BLaER1 (cell line): ENCODE results near the gene TRPM7.

Source experiments
- H3K27ac ChIP-seq: shearing (Covaris generic); formaldehyde crosslinking; 2 replicates; pipeline ENCODE4 v1.8.1; 2022
- H3K27me3 ChIP-seq: shearing (Covaris generic); formaldehyde crosslinking; 2 replicates; pipeline ENCODE4 v1.8.1; 2022
- H3K36me3 ChIP-seq: shearing (Covaris generic); formaldehyde crosslinking; 2 replicates; pipeline ENCODE4 v1.8.1; 2022
- H3K4me1 ChIP-seq: shearing (Covaris generic); formaldehyde crosslinking; 2 replicates; pipeline ENCODE4 v1.8.1; 2022
- H3K4me2 ChIP-seq: shearing (Covaris generic); formaldehyde crosslinking; 2 replicates; pipeline ENCODE4 v1.8.1; 2022
- H3K4me3 ChIP-seq: shearing (Covaris generic); formaldehyde crosslinking; 2 replicates; pipeline ENCODE4 v1.8.1; 2022
- H3K9ac ChIP-seq: shearing (Covaris generic); formaldehyde crosslinking; 2 replicates; pipeline ENCODE4 v1.8.1; 2022
- H3K9me3 ChIP-seq: shearing (Covaris generic); formaldehyde crosslinking; 2 replicates; pipeline ENCODE4 v1.8.1; 2022
- H4K20me1 ChIP-seq: shearing (Covaris generic); formaldehyde crosslinking; 2 replicates; pipeline ENCODE4 v1.8.1; 2022
- Cebpa-rat ChIP-seq: shearing (Covaris generic); IDR thresholded peaks from 2 replicates; pipeline ENCODE4 v1.8.1; 2022

The TRPM7 gene

DNA sequence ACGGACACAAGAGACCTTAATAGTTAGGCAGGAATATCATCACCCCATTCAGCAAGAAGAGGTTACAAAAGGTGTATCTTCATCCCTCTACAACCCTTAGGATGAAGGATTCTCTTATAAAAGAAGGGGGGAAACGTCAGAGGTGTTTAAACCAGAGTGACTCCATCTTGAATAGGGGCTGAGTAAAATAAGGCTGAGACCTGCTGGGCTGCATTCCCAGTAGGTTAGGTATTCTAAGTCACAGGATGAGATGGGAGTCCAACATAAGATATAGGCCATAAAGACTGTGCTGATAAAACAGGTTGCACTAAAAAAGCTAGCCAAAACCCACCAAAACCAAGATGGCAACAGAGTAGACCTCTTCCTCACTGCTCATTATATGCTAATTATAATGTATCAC, 16.5 kb downstream of the TRPM7 start:
- no peaks in the 10 kb centered on the region for H3K27me3 ChIP-seq
- peaks cover 100% of the 10 kb centered on the region for H4K20me1 ChIP-seq
- no peak for TF ChIP-seq Cebpa-rat
- no peak overlapping the region for H3K27ac ChIP-seq
- no peak overlapping the region for H3K4me3 ChIP-seq
- no peak overlapping the region for H3K4me2 ChIP-seq
- no peaks in the 10 kb centered on the region for H3K9me3 ChIP-seq
- H3K36me3 ChIP-seq, result peaks cover 87% of the 10 kb centered on the region
- H3K4me1 ChIP-seq, result no peaks in the 10 kb centered on the region
- no peak overlapping the region for H3K9ac ChIP-seq

DNA sequence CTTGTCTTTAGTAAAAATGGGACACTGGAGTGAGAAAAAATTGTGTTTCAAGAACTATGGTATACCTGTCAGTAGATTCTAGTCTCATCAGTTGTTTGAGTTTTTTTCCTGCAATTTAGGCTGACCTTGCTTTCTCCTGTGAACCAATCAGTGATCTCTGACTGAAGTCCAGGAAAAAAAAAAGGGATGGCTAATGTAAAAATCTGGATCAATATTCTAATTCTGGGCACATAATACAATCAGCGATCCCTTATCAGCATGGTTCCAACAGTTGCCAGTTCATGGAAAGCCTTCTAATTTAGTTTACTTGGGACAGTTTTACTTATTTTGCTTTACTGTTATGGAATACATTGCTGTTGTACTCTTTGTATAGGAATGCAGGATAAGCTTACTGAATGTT, 17.0 kb downstream of the TRPM7 start:
- Histone ChIP-seq H3K36me3 (peaks cover 87% of the 10 kb centered on the region), H3K4me2 (no peak overlapping the region), H3K9ac (no peak overlapping the region), H3K9me3 (no peaks in the 10 kb centered on the region), H3K4me1 (no peaks in the 10 kb centered on the region), H3K27me3 (no peaks in the 10 kb centered on the region), H3K27ac (no peak overlapping the region), H3K4me3 (no peak overlapping the region), H4K20me1 (peaks cover 100% of the 10 kb centered on the region)
- TF ChIP-seq Cebpa-rat, result no peak

DNA sequence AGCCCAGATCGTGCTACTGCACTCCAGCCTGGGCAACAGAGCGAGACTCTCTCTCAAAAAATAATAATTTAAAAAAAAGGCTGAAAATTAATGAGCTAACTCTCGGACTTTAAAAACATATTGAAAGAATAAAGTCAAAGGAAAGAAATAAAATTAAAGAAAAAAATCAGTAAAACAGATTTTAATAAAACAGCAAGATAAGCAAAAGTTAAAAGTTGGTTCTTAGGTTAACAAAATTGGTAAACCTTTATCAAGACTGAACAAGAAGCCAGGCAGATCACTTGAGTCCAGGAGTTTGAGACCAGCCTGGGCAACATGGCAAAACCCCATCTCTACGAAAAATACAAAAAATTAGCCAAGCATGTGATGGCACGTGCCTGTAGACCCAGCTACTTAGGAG, 20.7 kb downstream of the TRPM7 start:
- TF ChIP-seq Cebpa-rat, result no peak
- no peak overlapping the region for H3K4me2 ChIP-seq
- H3K4me1 ChIP-seq, result no peaks in the 10 kb centered on the region
- H3K27me3 ChIP-seq, result no peaks in the 10 kb centered on the region
- H3K27ac ChIP-seq, result no peak overlapping the region
- H4K20me1 ChIP-seq, result peaks cover 98% of the 10 kb centered on the region
- H3K4me3 ChIP-seq, result no peak overlapping the region
- no peak overlapping the region for H3K9ac ChIP-seq
- H3K9me3 ChIP-seq, result no peaks in the 10 kb centered on the region
- peaks cover 88% of the 10 kb centered on the region for H3K36me3 ChIP-seq

DNA sequence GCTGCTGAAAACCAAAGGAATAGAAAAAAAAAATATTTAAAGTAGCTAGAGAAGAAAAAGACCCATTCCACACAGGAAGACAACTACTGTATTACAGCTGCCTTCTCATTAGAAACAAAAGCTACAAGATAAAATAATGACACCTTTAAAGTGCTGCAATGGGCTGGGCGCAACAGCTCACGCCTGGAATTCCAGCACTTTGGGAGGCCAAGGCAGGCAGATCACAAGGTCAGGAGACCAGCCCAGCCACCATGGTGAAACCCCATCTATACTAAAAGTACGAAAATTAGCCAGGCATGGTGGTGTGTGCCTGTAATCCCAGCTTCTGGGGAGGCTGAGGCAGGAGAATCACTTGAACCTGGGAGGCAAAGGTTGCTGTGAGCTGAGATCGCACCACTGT, 31.0 kb downstream of the TRPM7 start:
- Histone ChIP-seq H4K20me1 (peaks cover 79% of the 10 kb centered on the region), H3K27ac (no peak overlapping the region), H3K9ac (no peak overlapping the region), H3K4me3 (no peak overlapping the region), H3K4me2 (no peak overlapping the region), H3K36me3 (peaks cover 95% of the 10 kb centered on the region), H3K4me1 (no peaks in the 10 kb centered on the region), H3K9me3 (no peaks in the 10 kb centered on the region), H3K27me3 (no peaks in the 10 kb centered on the region)
- TF ChIP-seq Cebpa-rat, result no peak

DNA sequence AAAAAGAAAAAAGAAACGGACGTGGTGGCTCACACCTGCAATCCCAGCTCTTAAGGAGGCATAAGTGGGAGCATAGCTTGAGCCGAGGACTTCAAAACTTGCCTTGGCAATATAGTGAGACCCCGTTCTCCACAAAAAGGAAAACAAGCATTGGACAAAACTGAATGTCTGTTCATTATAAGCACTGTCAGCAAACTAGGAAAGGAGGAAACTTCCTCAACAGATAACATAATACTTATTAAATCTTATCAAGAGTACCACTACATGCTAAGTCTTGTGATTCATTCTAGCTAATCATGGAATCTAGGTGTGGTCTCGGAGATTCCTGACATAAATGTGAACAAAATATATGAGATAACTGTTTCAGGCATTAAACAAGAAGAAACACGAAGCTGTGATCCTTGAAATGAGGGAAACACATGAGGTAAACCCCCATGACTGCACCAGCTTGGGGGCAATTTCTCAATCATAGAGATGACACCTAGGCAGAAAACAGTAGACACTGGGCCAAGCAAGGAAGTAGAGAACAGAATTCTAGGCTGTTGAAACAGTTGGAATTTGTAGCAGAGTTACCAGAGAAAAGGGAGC, 33.3 kb downstream of the TRPM7 start:
- Histone ChIP-seq H3K27ac (no peak overlapping the region), H3K4me1 (no peaks in the 10 kb centered on the region), H3K36me3 (peaks cover 97% of the 10 kb centered on the region), H3K4me3 (no peak overlapping the region), H3K4me2 (no peak overlapping the region), H3K9ac (no peak overlapping the region), H3K9me3 (no peaks in the 10 kb centered on the region), H4K20me1 (peaks cover 77% of the 10 kb centered on the region), H3K27me3 (no peaks in the 10 kb centered on the region)
- TF ChIP-seq Cebpa-rat, result no peak

DNA sequence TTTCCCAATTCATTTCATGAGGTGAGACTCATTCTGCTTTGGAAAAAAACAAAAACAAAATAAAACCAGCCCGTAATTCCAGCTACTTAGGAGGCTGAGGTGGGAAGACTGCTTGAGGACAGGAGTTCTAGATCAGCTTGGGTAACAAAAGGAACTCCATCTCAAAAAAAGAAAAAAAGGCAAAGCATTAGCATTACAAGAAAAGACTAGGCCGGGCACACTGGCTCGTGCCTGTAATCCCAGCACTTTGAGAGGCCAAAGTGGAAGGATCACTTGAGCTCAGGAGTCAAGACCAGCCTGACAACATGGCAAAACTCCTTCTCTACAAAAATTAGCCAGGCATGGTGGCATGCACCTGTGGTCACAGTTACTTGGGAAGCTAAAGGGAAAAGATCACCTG, 33.9 kb downstream of the TRPM7 start:
- TF ChIP-seq Cebpa-rat, result no peak
- H3K27ac ChIP-seq, result no peak overlapping the region
- peaks cover 97% of the 10 kb centered on the region for H3K36me3 ChIP-seq

DNA sequence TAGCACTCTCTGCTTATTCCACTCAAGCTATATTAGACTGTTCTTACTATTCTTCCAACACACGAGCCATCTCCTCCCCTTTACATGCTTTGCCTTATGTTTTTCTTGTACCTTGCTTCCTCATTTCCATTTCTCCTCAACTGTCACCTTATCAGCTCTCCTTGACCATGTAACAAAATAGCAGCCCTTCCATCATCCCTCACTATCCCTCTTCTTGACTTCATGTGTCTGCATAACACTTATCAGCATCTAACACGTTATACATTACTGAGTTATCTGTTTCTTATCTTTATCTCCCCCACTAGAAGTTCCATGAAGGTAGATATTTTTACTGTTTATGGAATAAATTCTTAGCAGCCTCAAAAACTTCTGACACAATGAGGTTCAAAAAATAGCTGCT, 45.3 kb downstream of the TRPM7 start:
- Histone ChIP-seq H3K36me3 (peaks cover 94% of the 10 kb centered on the region), H3K4me2 (no peak overlapping the region), H4K20me1 (peaks cover 33% of the 10 kb centered on the region), H3K9ac (no peak overlapping the region), H3K9me3 (no peaks in the 10 kb centered on the region), H3K27me3 (no peaks in the 10 kb centered on the region), H3K4me3 (no peak overlapping the region), H3K27ac (no peak overlapping the region), H3K4me1 (no peaks in the 10 kb centered on the region)
- no peak for TF ChIP-seq Cebpa-rat

More for the DNA sequence above, 33.9 kb downstream of the TRPM7 start:
- no peaks in the 10 kb centered on the region for H3K9me3 ChIP-seq
- no peaks in the 10 kb centered on the region for H3K4me1 ChIP-seq
- H3K27me3 ChIP-seq, result no peaks in the 10 kb centered on the region
- peaks cover 73% of the 10 kb centered on the region for H4K20me1 ChIP-seq
- H3K9ac ChIP-seq, result no peak overlapping the region
- no peak overlapping the region for H3K4me2 ChIP-seq
- no peak overlapping the region for H3K4me3 ChIP-seq

DNA sequence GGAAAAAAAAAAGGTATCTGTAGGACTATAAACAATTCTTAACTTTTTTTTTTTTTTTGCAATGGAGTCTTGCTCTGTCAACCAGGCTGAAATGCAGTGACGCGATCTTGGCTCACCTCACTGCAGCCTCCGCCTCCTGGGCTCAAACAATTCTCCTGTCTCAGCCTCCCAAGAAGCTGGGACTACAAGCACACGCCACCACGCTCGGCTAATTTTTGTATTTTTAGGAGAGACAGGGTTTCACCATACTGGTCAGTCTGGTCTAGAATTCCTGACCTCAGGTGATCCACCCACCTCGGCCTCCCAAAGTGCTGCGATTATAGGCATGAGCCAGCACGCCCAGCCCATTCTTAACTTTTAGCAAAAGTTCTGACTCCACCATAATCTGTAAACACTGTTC, 50.5 kb downstream of the TRPM7 start:
- no peak overlapping the region for H3K4me3 ChIP-seq
- TF ChIP-seq Cebpa-rat, result no peak
- H3K9me3 ChIP-seq, result no peaks in the 10 kb centered on the region
- H3K27me3 ChIP-seq, result no peaks in the 10 kb centered on the region
- H3K4me1 ChIP-seq, result no peaks in the 10 kb centered on the region
- H3K9ac ChIP-seq, result no peak overlapping the region
- peaks cover 26% of the 10 kb centered on the region for H4K20me1 ChIP-seq
- peaks cover 88% of the 10 kb centered on the region for H3K36me3 ChIP-seq
- H3K4me2 ChIP-seq, result no peak overlapping the region
- no peak overlapping the region for H3K27ac ChIP-seq

DNA sequence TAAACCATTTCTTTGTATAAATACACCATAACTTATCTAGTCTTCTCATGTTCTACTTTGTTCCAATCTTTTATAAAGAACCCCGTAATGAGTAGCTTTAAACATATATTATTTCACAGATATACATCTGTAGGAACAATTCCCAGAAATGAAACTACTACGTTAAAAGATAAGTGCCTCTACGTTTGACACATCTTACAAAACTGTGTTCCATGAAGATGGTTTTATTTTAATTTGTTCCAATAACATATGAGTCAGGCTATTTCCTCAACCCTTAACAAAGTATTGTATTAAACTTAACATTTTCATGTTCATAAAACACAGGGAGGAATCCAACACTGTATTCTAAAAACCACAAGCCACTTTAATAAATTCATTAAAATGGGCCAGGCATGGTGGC, 52.9 kb downstream of the TRPM7 start:
- Histone ChIP-seq H3K27ac (no peak overlapping the region), H3K4me3 (no peak overlapping the region), H3K9me3 (no peaks in the 10 kb centered on the region), H4K20me1 (0 out of 2 replicates have a peak, but pooled peaks cover 12% of the 10 kb centered on the region), H3K36me3 (peaks cover 91% of the 10 kb centered on the region), H3K27me3 (no peaks in the 10 kb centered on the region), H3K4me2 (no peak overlapping the region), H3K9ac (no peak overlapping the region), H3K4me1 (no peaks in the 10 kb centered on the region)
- TF ChIP-seq Cebpa-rat, result no peak

DNA sequence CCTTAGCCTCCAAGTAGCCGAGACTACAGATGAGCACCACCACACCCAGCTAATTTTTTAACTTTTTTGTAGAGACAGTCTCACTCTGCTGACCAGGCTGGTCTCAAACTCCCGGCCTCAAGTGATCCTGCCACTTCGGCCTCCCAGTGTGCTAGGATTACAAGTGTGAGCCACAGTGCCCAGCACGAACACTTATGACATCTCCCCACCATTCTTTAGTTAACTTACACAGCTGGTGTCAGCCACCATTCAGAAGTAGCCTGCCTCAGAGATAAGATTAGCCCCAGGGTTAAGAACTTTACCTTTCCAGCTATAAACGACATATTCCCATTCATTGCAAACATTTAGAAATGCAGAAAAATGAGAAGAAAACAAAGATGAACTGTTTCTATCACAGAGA, 58.2 kb downstream of the TRPM7 start:
- TF ChIP-seq Cebpa-rat, result no peak
- Histone ChIP-seq H3K9me3 (no peaks in the 10 kb centered on the region), H3K27ac (no peak overlapping the region), H4K20me1 (no peaks in the 10 kb centered on the region), H3K4me2 (no peak overlapping the region), H3K36me3 (peaks cover 84% of the 10 kb centered on the region), H3K4me3 (no peak overlapping the region), H3K27me3 (no peaks in the 10 kb centered on the region), H3K9ac (no peak overlapping the region), H3K4me1 (no peaks in the 10 kb centered on the region)
